Brain microvascular endothelial cell (primary cell): ENCODE measurements around the gene SPRN.

Experiments used
- DNase-seq: peaks from one replicate; pipeline ENCODE4 v3.0.0-alpha.2; 2020
- H3K27ac ChIP-seq: fragments of 250-450 bp; sonication (Bioruptor Pico); 2 replicates; pipeline ENCODE4 v1.5.1; 2020; ENCODE audit warnings: mild to moderate bottlenecking, moderate library complexity
- H3K27me3 ChIP-seq: fragments of 250-450 bp; sonication (Bioruptor Pico); replicated peaks from 2 replicates; pipeline ENCODE4 v1.5.1; 2020; ENCODE audit warnings: mild to moderate bottlenecking
- H3K36me3 ChIP-seq: fragments of 250-450 bp; sonication (Bioruptor Pico); replicated peaks from 2 replicates; pipeline ENCODE4 v1.5.1; 2020; ENCODE audit warnings: mild to moderate bottlenecking
- H3K4me3 ChIP-seq: 2 replicates; pipeline ENCODE4 v1.5.1; 2011; ENCODE audit warnings: low read depth, mild to moderate bottlenecking, control low read depth, low read length, moderate library complexity
- CTCF ChIP-seq: IDR thresholded peaks from 2 replicates; pipeline ENCODE4 v1.5.1; 2011; ENCODE audit warnings: low read depth, mild to moderate bottlenecking, moderate library complexity, low read length, control low read depth, inconsistent platforms; ENCODE audit errors: missing control alignments
- in situ Hi-C: cut with HindIII; loops from 2 replicates; pipeline ENCODE4 v1.10.0; 2017; ENCODE audit warnings: low sequenced_read_pairs, low pct_ligation_motif_present

Gene SPRN

GRCh38 chr10:133384071-133384470 is 40.4 kb downstream of the SPRN start:
- Histone ChIP-seq H3K36me3 (no peaks in the 10 kb centered on the region), H3K27me3 (no peaks in the 10 kb centered on the region), H3K4me3 (no peak overlapping the region), H3K27ac (no peak overlapping the region)
- no peak for TF ChIP-seq CTCF
- no peak for DNase-seq
- in situ Hi-C loops = no loop called here

GRCh38 chr10:133383551-133383950 is 40.9 kb downstream of the SPRN start:
- Histone ChIP-seq H3K27me3 (no peaks in the 10 kb centered on the region), H3K27ac (no peak overlapping the region), H3K4me3 (no peak overlapping the region), H3K36me3 (no peaks in the 10 kb centered on the region)
- no peak for DNase-seq
- no peak for TF ChIP-seq CTCF
- in situ Hi-C loops = no loop called here

DNA sequence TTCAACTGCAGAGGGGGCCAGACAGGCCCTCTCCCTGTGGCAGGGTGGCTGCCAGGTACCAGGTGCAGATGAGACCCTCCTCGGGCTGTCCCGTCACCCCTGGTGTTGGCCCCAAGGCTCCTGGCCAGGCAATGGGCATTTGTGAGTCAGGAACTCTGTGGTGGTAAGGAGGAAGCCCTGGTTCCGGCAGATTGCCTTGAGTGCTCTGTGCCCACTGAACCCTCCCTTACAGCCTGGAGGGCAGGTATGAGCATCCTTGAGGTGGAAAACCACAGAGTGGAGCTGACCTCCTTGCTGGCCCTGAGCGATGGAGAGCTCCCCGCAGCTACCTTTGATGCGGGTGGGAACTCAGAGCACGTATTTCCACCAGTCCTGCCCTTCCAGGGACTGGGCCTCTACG is 43.4 kb downstream of the SPRN start:
- in situ Hi-C loops = no loop called here
- Histone ChIP-seq H3K4me3 (no peak overlapping the region), H3K27me3 (no peaks in the 10 kb centered on the region), H3K27ac (no peak overlapping the region), H3K36me3 (no peaks in the 10 kb centered on the region)
- no peak for TF ChIP-seq CTCF
- DNase-seq = no peak

DNA sequence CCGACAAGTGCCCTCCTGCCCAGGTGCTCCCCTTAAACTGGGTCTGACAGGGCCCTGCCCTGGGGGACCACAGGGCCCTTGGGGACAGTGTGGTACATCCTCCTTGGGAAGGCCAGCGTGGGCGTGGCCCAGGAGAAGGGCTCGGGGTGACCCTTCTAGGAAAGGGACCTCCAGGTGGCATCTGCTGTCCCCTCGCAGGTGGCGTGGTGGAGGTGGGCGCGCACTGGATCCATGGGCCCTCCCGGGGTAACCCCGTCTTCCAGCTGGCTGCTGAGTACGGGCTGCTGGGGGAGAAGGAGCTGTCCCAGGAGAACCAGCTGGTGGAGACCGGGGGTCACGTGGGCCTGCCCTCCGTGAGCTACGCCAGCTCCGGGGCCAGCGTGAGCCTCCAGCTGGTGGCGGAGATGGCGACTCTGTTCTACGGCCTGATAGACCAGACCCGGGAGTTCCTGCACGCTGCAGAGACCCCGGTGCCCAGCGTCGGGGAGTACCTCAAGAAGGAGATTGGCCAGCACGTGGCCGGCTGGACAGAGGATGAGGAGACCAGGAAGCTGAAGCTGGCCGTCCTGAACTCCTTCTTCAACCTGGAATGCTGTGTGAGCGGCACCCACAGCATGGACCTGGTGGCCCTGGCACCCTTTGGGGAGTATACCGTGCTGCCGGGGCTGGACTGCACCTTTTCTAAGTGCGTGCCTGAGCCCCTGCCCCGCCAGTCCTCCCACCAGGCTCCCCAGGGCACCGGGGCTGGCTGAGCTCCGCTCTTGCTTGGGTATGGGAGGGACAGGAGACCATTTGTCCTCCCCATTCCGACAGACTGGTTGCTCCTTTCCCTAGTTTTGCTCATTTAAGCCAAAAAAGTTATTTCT is 44.4 kb downstream of the SPRN start:
- TF ChIP-seq CTCF = no peak
- no peak for DNase-seq
- H3K36me3 ChIP-seq = no peaks in the 10 kb centered on the region
- no peaks in the 10 kb centered on the region for H3K27me3 ChIP-seq
- in situ Hi-C loops = no loop called here
- peak overlapping the region; percentile 49 for H3K4me3 ChIP-seq
- H3K27ac ChIP-seq = no peak overlapping the region

DNA sequence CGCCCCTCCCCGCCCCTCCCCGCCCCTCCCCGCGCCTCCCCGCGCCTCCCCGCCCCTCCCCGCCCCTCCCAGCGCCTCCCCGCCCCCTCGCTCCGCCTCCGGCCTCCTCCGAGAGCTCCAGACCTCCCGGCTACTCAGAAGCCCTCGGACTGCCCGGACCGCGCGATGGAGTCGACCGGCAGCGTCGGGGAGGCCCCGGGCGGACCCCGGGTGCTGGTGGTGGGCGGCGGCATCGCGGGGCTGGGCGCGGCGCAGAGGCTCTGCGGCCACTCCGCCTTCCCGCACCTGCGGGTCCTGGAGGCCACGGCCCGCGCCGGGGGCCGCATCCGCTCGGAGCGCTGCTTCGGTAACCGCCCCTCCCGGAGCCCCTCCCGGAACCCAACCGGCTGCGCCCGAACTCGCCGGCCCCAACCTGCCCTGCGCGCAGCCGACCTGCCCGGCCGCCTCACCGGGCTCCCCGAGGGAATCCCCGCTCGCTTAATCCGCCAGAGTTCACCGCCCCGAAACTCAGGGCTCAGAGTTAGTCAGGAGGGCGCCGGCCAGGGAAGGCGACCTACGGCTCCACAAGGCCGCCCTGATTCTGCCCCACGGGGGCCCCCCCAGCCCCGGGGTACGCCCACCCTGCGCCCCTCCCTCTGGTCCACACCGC is 45.1 kb downstream of the SPRN start, which contains the start of gene PAOX:
PAOX (plus strand) TSS at position 111 of the 649 bp plus-strand sequence; CDS start at position 166, 55 bp downstream.
- no peak within 1 kb of the TSS for H3K27ac ChIP-seq
- no peaks in the 10 kb centered on the region for H3K27me3 ChIP-seq
- in situ Hi-C loops = no loop called here

More for the DNA sequence above, 45.1 kb downstream of the SPRN start, which contains the start of gene PAOX:
- Histone ChIP-seq H3K36me3 (no peaks in the 10 kb centered on the region), H3K4me3 (peak within 1 kb of the TSS; percentile 74)
- DNase-seq = no peak
- no peak for TF ChIP-seq CTCF
